HG02852 (cell line): Measurements from ENCODE around the gene CUX1.
A peak's percentile ranks its signal among the peaks of the same experiment; 100 is the strongest.
"Not testable (repeated sequence)": the region's sequence is repeated elsewhere in the genome, so short reads cannot be mapped to it uniquely, and the experiment has no call there.

Experiments used
- ATAC-seq: cut with Tn5 transposase; IDR thresholded peaks from one replicate; pipeline ENCODE4 v1.9.1; 2021; ENCODE audit warnings: mild to moderate bottlenecking, moderate library complexity; ENCODE audit not compliant: unreplicated experiment

Gene CUX1

GRCh38 chr7:101869026-101869900, 51.8 kb downstream of the CUX1 start:
- no peak for ATAC-seq

DNA sequence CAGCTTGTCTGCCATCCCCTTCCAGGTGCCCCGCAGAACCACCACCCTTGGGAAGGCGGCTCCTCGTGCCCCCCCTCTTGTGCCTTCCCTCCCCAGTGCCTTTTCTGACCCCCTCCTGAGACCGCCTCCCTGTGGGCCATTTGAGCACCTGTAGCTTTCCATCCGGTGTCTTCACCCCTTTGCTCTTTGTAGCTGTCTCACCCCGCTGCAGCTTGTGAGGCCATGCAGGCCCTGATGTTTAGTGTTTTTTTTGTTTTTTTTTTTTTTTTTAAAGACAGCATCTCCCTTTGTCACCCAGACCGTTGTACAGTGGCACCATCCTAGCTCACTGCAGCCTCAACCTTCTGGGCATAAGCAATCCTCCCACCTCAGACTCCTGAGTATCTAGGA, 52.5 kb downstream of the CUX1 start:
- ATAC-seq, result no peak

GRCh38 chr7:101870361-101871062, 53.1 kb downstream of the CUX1 start:
- no peak for ATAC-seq

DNA sequence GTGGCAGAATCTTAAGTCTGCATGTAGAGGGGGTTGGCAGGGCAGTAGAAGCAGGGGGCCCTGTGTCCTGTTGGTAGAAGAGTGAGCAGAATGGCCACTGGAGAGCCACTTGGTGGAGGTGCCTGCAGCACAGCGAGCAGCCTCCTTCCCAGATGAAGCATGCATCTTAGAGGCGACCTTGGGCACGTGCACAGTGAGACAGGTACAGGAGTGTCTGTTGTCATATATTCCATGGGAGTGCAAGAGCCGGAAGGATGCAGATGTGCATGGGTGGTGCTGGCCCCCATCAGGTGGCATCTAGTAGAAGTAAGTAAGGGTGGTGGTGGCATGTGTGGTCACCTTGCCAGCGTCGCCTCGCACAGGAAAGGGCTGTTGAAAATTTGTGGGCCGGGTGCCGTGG, 53.9 kb downstream of the CUX1 start:
- no peak for ATAC-seq

DNA sequence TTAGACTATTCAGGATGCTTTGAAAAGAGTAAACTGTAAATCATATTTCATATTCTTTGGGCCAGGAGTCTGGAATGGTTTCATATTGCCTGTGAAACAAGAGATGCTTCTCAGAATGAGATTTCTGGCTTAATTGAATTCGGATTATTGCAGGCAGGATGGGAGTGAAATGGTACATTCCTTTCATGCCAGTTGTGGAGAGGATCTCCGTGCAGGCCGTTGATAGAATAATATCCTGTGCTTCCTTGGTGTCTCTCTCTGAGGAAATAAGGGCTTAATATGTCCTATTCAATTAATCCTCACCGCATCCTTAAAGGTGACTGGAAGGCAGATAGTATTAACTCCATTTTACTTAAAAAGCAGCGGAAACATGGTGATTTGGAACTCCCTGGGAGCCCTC, 56.6 kb downstream of the CUX1 start:
- ATAC-seq, result no peak

GRCh38 chr7:101875283-101875846, 57.9 kb downstream of the CUX1 start:
- no peak for ATAC-seq

DNA sequence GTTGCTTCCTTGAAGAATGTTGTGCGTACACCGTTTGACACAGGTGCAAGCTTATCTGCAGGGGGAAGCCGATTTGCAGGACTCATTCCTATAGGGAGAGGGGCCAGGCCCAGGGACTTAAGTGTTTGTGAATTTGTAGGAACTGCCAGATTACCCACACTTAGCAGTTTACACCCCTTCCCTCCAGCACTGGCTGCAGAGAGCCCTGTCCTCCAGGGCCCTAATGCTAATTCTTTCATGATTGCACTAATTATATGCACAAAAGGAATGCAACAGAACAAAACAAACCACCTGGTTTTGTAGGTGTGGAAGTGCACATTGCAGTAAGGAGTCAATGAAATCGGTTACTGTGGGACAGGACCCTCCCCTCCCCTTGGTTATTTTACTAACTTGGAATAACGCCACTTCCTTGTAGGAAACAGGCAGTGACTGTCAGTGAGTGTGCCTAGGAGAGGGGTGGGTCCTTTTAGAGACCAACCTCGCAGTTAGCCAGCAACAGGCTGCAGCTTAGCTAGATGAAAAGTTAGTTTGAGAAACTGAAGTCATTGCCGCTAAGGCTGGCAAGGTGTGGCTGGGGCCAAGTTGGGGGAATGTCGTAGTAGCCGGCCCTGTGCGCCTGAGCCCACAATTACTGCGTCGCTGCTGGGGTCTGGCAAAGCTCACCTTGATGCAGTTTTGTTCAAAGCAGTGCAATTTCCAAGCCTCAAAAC, 60.6 kb downstream of the CUX1 start:
- no peak for ATAC-seq

DNA sequence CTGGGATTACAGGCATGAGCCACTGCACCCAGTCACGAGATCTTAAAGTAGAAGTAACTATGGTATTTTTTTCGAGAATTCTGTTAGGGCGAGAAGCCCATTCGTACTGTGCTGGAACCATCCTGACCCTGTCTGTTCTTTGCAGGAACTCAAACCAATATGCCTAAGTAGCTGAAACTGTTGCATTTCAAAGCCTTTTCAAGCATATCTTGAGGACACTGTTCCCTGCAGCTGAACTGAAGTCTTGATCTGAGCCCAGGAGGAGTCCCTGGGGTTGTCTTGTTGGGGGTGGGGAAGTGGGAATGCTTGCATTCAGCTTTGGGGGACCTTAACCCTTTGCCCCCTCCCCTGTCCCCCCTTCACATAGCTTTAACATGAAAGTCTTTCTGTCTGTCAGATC, 61.5 kb downstream of the CUX1 start:
- no peak for ATAC-seq

GRCh38 chr7:101879565-101879964, 62.1 kb downstream of the CUX1 start:
- no peak for ATAC-seq

DNA sequence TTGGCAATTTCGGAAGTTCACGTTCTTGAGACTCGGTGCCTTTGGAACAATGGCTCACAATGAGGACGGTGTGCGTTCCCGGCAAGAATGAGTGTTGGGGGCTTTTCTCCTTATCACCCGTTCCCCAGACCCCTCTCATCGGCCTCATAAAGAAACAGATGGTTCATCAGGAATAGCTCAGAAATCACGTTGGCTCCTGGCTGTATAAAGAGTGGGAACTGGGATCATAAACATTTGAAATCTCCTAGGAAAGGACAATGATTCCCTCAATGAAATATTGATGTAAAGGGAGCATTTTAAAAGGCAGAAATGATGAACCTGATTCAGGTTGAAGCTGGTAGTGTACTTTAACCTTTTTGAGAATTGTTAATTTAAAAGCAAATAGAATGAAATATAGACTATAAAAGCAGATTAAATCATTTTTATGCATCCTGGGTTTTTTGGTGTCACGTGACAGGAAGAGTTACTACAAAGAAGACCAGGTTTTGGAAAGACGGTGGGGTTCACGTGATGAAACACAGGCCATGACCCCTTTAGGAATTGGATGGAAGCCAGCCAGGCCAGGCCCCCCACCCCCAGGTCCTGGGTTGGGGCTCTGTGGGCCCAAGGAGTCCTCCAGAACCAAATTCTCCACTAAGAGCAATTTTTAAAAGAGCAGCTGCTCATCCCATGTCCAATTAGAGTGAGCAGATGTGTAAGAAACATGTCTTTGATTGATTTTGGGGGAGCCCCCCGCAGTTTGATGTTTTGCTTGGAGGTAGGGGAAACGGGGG, 63.0 kb downstream of the CUX1 start:
- no peak for ATAC-seq

DNA sequence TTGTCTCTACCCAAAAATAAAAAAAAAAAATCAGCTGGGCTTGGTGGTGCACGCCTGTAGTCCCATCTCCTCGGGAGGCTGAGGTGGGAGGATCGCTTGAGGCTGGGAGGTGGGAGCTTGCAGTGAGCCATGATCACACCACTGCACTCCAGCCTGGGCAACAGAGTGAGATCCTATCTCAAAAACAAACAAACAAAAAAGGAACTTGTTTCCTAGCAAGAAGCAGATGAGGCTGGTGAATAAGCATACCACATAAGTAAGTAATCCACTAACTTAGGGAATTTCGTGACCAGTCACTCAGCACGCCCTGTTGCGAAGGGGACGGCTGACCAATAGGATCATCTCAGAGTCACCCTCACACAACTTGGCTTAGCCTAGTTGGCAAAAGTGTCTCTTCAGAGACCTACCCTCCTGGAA, 64.6 kb downstream of the CUX1 start:
- ATAC-seq, result no peak

GRCh38 chr7:101882595-101883564, 65.5 kb downstream of the CUX1 start:
- ATAC-seq, result no peak

GRCh38 chr7:101884671-101885596, 67.5 kb downstream of the CUX1 start:
- ATAC-seq, result peak; percentile 76

GRCh38 chr7:101885597-101885955, 68.2 kb downstream of the CUX1 start:
- no peak for ATAC-seq

GRCh38 chr7:101887352-101887751, 69.9 kb downstream of the CUX1 start:
- not testable (repeated sequence) for ATAC-seq

DNA sequence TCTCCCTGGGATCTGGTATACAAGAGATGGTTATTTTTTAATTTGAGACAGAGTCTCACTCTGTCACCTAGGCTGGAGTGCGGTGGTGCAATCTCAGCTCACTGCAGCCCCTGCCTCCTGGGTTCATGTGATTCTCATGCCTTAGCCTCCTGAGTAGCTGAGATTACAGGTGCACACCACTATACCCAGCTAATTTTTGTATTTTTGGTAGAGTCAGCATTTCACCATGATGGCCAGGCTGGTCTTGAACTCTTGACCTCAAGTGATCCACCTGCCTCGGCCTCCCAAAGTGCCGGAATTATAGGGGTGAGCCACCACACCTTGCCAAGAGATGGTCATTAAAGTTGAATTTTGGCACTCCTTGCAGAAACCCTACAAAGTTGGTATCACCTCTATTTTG, 71.1 kb downstream of the CUX1 start:
- not testable (repeated sequence) for ATAC-seq

GRCh38 chr7:101890749-101891523, 73.5 kb downstream of the CUX1 start:
- ATAC-seq, result no peak
